ENCODE data around the gene MEX3A.
A peak's percentile ranks its signal among the peaks of the same experiment; 100 is the strongest.
"Not testable (repeated sequence)": the region's sequence is repeated elsewhere in the genome, so short reads cannot be mapped to it uniquely, and the experiment has no call there.

MEX3A gene

DNA sequence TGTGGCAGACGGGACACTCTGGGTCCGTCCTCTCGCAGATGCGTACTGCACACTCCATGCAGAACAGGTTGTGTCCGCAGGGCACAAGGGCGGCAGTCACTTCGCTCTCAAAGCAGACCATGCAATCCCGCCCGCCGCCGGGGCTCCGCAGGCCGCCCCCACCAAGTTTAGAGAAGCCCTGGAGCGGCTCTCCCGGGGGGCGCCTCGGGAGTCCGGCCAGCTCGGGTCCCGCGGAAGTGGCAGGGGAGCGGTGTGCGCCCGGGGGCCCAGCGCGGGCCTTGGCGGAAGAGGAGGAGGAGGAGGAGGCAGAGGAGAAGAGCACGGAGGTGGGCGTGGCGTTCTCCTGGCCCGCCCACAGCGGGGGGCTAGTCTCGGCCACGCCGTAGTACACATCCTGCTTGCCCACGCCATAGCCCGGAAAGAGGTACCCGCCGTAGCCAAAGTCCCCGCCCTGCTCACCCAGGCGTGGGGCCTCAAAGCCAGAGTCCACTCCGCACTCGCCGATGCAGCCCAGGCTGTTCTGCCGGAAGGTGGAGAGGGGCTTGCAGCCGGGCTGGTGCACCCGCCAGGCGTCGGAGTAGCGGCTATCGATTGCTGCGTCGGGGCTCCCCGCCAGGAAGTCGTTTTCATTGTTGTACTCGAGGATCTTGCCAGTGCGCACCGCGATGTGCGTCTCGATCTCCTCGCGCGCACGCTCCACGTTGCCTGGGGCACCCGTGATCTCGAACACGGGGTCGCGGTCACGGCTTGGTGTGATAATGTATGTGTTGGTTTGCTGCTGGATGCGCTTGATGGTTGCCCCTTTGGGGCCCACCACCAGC, 5.4 kb downstream of the MEX3A start:
- DNase-seq: no peak

- no peak for DNase-seq
Observed at GRCh38 chr1:156075775-156076204, 6.5 kb downstream of the MEX3A start.

- DNase-seq: no peak
Observed at GRCh38 chr1:156075162-156075561, 7.1 kb downstream of the MEX3A start.

DNA sequence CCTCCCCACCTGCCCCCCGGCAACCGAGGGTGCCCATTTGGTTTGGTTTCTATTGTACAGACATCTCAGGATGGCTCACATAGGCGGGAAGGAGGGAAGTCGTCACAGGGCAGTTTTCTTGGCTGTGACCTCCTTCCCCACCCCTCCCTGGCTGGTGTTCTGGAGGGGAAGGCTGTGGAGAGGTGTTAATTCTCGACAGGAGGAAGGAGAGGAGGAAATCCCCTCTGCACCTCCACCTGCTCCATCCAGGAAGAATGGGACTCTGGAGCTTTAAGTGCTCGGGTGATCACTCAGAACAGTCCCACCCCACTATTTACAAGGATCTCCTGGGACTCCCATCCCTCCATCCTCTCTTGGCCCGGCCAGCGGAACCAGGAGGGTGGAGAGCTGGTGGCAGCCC, 7.6 kb downstream of the MEX3A start:
- no peak for DNase-seq

- DNase-seq: no peak
Observed at GRCh38 chr1:156073740-156074139, 8.5 kb downstream of the MEX3A start.

DNA sequence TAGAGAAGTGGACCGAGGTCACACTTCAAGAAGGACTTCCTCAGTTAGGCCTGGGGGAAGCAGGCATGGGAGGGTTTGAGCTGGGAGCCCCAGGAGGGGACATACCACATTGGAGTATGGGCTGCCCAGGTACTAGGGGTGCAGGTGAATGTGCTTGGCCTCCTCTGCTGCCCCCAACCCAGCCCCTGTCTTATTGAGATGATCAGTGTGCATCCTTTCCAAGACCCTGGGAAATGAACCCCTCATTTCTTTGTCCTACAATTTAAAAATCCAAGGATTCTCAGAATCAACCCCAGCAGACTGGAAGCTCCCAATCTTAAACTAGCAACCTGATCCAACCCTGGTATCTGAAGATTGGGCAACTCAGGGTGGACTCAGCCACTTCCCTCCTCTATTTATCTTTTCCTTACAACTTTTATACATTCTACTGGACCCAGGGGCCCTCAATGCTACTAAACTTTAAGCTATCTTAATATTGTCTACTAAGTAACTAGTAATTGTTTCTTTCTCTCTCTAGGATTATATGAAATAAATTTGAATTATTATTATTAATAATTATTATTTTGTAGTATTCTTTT, 9.1 kb downstream of the MEX3A start:
- DNase-seq: no peak

DNA sequence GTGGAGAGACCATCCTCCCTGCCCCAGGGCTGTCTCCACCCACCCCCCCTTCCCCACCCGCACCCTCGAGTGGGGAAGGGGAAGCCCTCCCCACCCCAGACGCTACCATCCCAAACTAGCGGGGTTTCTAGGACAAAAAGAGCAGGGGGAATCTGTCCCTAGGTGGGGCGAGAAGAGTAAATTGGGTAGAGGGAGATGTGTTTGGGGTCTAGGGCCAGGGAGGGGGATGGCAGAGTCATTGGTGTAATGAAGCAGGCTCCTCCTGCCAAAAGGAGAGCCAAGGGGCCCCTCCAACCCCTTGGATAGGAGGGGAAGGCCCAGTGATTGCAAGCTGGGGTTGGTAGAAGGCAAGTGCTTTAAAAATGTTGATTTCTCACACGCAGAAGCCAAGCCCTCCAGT, 10.0 kb downstream of the MEX3A start:
- DNase-seq: no peak

DNA sequence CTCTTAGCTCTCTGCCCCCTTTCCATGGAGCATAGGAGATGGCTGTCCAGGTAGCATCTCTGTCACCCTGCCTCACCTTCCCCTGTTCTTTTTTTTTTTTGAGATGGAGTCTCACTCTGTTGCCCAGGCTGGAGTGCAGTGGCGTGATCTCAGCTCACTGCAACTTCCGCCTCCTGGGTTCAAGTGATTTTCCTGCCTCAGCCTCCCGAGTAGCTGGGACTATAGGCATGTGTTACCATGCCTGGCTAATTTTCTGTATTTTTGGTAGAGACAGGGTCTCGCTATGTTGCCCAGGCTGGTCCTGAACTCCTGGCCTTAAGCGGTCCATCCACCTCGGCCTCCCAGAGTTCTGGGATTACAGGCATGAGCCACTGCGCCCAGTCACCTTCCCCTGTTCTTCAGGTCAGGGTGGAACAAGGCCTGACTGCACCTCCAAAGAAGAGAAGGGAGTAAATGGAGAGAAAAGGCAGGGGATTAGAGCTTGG, 10.9 kb downstream of the MEX3A start:
- DNase-seq: not testable (repeated sequence)

DNA sequence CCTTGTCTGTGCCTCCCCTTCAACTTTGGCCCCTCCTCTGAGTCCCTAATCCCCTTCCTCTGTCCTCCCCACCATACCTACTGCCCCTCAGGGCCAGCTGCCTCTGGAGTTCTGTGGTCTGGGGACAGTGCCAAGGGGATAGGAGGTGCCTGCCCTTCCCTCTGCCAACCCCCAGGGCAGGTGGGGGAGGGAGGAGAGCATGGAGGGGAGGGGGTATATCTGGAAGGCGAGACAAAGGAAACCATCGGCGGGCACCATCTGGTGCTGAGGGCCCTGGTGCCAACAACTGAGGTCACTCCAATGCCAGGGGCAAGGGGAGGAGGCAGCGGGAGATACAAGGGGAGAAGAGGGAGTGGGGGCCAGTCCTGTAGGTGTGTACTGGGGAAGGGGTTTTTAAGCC, 11.7 kb downstream of the MEX3A start:
- no peak for DNase-seq

GRCh38 chr1:156069490-156070455, 12.5 kb downstream of the MEX3A start:
- no peak for DNase-seq

- no peak for DNase-seq
Observed at GRCh38 chr1:156067262-156067661, 15.0 kb downstream of the MEX3A start.

GRCh38 chr1:156065871-156066270, 16.4 kb downstream of the MEX3A start:
- no peak for DNase-seq

DNA sequence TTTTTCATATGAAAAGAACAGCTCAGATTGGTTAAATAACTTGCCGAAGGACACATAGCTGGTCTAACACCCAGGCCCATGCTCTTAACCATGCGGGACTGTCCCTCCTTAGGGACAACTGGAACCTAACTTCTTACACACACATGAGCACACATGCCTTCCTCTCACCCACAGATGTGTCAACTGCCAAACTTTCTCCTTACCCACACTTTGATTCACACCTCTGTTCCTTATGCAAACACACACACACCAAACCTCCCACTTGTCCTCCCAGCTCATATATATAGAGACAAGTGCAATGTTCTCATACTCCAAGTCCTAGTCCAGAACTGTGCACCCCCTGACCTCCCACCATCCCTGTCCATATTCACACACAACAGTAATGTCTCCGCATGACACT, 17.1 kb downstream of the MEX3A start:
- no peak for DNase-seq

DNA sequence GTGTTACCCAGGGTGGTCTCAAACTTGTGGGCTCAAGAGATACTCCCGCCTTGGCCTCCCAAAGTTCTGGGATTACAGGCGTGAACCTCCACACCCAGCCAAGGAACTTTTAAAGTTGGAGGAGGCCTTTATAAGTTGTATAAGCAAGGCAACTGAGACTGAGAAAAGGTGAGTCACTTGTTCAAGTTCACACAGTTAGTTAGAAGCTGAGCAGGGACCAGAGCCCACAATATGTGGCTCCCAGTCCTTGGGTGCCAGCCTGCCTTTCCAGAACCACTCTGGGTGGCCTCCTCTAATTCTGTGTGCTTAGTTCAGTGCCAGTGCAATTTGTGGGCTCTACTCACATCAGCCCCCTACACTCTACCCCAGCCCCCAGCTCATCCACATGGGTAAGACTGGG, 17.6 kb downstream of the MEX3A start:
- no peak for DNase-seq

DNA sequence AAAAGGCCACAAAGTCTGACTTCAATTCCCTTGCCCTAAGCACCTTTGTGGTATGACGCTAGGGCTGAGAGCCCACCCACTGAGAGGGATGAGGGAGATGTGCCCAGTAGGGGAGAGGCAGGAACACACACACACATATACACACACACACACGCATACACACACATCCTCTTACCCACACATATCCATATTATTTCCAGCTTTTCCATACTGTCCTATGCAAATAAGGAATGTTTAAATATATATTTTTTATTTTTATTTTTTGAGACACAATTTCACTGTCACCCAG, 18.3 kb downstream of the MEX3A start:
- no peak for DNase-seq

- DNase-seq: no peak
Observed at GRCh38 chr1:156062189-156062588, 20.1 kb downstream of the MEX3A start.

- no peak for DNase-seq
Observed at GRCh38 chr1:156060937-156061636, 21.2 kb downstream of the MEX3A start, which contains the start of gene RAB25. RAB25 (plus strand) TSS chr1:156061160; CDS start chr1:156061401, 241 bp downstream.

- no peak for DNase-seq
Observed at GRCh38 chr1:156056326-156056849, 25.9 kb downstream of the MEX3A start.

- no peak for DNase-seq
Observed at GRCh38 chr1:156055281-156056048, 26.8 kb downstream of the MEX3A start.

GRCh38 chr1:156054500-156055280, 27.6 kb downstream of the MEX3A start, which contains the start of gene LAMTOR2:
LAMTOR2 (plus strand) TSS chr1:156054782; CDS start chr1:156054890, 108 bp downstream.
- DNase-seq: peak; percentile 96
